Peyer's patch (tissue), 4 donors: ENCODE results near the gene TRIP10. TPM values are rescaled to one million over a fixed set of nuclear protein-coding genes. Genes with fewer than 3 reads are reported as not detected.

Experiments
- DNase-seq, 3 donors: peaks; one replicate each; pipeline ENCODE4 v3.0.0-alpha.2; 2017 to 2019
- H3K27ac ChIP-seq, 4 donors: fragments of 200-600 bp; sonication (generic); one replicate each; pipeline ENCODE4 v1.5.1; 2016 to 2019
- H3K27me3 ChIP-seq, 2 donors: fragments of 200-600 bp; sonication (generic); one replicate each; pipeline ENCODE4 v1.5.1; 2019
- H3K36me3 ChIP-seq, 3 donors: fragments of 200-600 bp; sonication (generic); one replicate each; pipeline ENCODE4 v1.5.1; 2016 to 2019
- H3K4me1 ChIP-seq, 4 donors: fragments of 200-600 bp; sonication (generic); one replicate each; pipeline ENCODE4 v1.5.1; 2016 to 2019
- H3K4me3 ChIP-seq, 4 donors: fragments of 200-600 bp; sonication (generic); 1 replicate in 3 of 4; 2 replicates in 1 of 4; pipeline ENCODE4 v1.5.1; 2016 to 2019; ENCODE audit warnings: mild to moderate bottlenecking in 1 of 4
- H3K9me3 ChIP-seq, 4 donors: fragments of 200-600 bp; sonication (generic); one replicate each; pipeline ENCODE4 v1.5.1; 2016 to 2019; ENCODE audit warnings: mild to moderate bottlenecking in 1 of 4
- POLR2A ChIP-seq, 2 donors: fragments of 450-650 bp; IDR thresholded peaks; one replicate each; pipeline ENCODE4 v1.5.1; 2017; ENCODE audit warnings: antibody characterized with exemption in 2 of 2, mild to moderate bottlenecking in 2 of 2, moderate library complexity in 2 of 2
- total RNA-seq, 4 donors: library from RNA; depleted of rRNA; stranded (reverse); fragments of >200 nt; gene quantifications; one replicate each; pipeline ENCODE4 v1.1.0, GENCODE V29; 2016
- TF ChIP-seq, protein P1 (sequence below), 6 experiments: fragments of 450-650 bp in 4 of 6; fragments of 200-600 bp in 2 of 6; sonication (generic) in 1 of 6; IDR thresholded peaks; one replicate each; pipeline ENCODE4 v1.5.1; 2017 to 2019; ENCODE audit warnings: antibody characterized with exemption in 6 of 6, mild to moderate bottlenecking in 3 of 6, moderate library complexity in 1 of 6

The TRIP10 gene
- total RNA-seq, 4 donors from 2014 or later = 30.1 to 314 (median 81.5) TPM

GRCh38 chr19:6700586-6701316, 38.7 kb upstream of the TRIP10 start:
- no peak overlapping the region for H3K4me3 ChIP-seq
- no peaks in the 10 kb centered on the region for H3K27me3 ChIP-seq
- peak in 1 of 3 donors; percentile 5 for DNase-seq
- H3K4me1 ChIP-seq = no peaks in the 10 kb centered on the region
- no peak overlapping the region for H3K27ac ChIP-seq
- H3K36me3 ChIP-seq = no peaks in the 10 kb centered on the region
- H3K9me3 ChIP-seq = no peaks in the 10 kb centered on the region
- TF ChIP-seq, protein P1, sequence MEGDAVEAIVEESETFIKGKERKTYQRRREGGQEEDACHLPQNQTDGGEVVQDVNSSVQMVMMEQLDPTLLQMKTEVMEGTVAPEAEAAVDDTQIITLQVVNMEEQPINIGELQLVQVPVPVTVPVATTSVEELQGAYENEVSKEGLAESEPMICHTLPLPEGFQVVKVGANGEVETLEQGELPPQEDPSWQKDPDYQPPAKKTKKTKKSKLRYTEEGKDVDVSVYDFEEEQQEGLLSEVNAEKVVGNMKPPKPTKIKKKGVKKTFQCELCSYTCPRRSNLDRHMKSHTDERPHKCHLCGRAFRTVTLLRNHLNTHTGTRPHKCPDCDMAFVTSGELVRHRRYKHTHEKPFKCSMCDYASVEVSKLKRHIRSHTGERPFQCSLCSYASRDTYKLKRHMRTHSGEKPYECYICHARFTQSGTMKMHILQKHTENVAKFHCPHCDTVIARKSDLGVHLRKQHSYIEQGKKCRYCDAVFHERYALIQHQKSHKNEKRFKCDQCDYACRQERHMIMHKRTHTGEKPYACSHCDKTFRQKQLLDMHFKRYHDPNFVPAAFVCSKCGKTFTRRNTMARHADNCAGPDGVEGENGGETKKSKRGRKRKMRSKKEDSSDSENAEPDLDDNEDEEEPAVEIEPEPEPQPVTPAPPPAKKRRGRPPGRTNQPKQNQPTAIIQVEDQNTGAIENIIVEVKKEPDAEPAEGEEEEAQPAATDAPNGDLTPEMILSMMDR (IDR thresholded peaks at IDR 0.05) = no peak
- no peak for TF ChIP-seq POLR2A (IDR thresholded peaks at IDR 0.05)

- Histone ChIP-seq H3K9me3 (no peaks in the 10 kb centered on the region), H3K4me1 (no peaks in the 10 kb centered on the region), H3K27ac (no peak overlapping the region), H3K4me3 (no peak overlapping the region), H3K27me3 (no peaks in the 10 kb centered on the region), H3K36me3 (no peaks in the 10 kb centered on the region)
- peak in 1 of 3 donors; percentile 37 for DNase-seq
- TF ChIP-seq, protein P1 (IDR thresholded peaks at IDR 0.05) = no peak
- no peak for TF ChIP-seq POLR2A (IDR thresholded peaks at IDR 0.05)
Observed at GRCh38 chr19:6705931-6706632, 33.4 kb upstream of the TRIP10 start.

- Histone ChIP-seq H3K27me3 (no peaks in the 10 kb centered on the region), H3K9me3 (no peaks in the 10 kb centered on the region), H3K4me1 (no peaks in the 10 kb centered on the region), H3K27ac (no peak overlapping the region), H3K36me3 (no peaks in the 10 kb centered on the region), H3K4me3 (no peak overlapping the region)
- DNase-seq = no peak
- no peak for TF ChIP-seq POLR2A (IDR thresholded peaks at IDR 0.05)
- TF ChIP-seq, protein P1 (IDR thresholded peaks at IDR 0.05) = no peak
Observed at GRCh38 chr19:6706633-6706958, 32.9 kb upstream of the TRIP10 start.

- Histone ChIP-seq H3K4me1 (no peaks in the 10 kb centered on the region), H3K27ac (no peak overlapping the region), H3K4me3 (no peak overlapping the region), H3K9me3 (no peaks in the 10 kb centered on the region), H3K36me3 (no peaks in the 10 kb centered on the region), H3K27me3 (no peaks in the 10 kb centered on the region)
- peak in 1 of 3 donors; percentile 42 for DNase-seq
- TF ChIP-seq, protein P1 (IDR thresholded peaks at IDR 0.05) = no peak
- TF ChIP-seq POLR2A (IDR thresholded peaks at IDR 0.05) = no peak
Observed at GRCh38 chr19:6707011-6707657, 32.3 kb upstream of the TRIP10 start.

GRCh38 chr19:6707658-6708018, 31.8 kb upstream of the TRIP10 start:
- TF ChIP-seq, protein P1 (IDR thresholded peaks at IDR 0.05) = no peak
- no peak for TF ChIP-seq POLR2A (IDR thresholded peaks at IDR 0.05)
- no peak for DNase-seq
- Histone ChIP-seq H3K36me3 (no peaks in the 10 kb centered on the region), H3K4me1 (no peaks in the 10 kb centered on the region), H3K9me3 (no peaks in the 10 kb centered on the region), H3K27me3 (no peaks in the 10 kb centered on the region), H3K4me3 (no peak overlapping the region), H3K27ac (no peak overlapping the region)
